ENCODE data around the gene HOXA7. TPM values are rescaled to one million over a fixed set of nuclear protein-coding genes. Genes with fewer than 3 reads are reported as not detected.

HOXA7 gene
- total RNA-seq, 1 experiment from 2014 or later, result 2.6 TPM

- Histone ChIP-seq H3K4me1 (ENCODE audit: insufficient read depth, low read length) (peaks cover 50% of the 10 kb centered on the region), H3K4me3 (ENCODE audit: low read length) (peak overlapping the region; percentile 75), H3K27me3 (ENCODE audit: low read length) (no peaks in the 10 kb centered on the region), H3K4me2 (ENCODE audit: low read length) (peak overlapping the region; percentile 94), H3K9ac (ENCODE audit: low read length) (peak overlapping the region; percentile 91), H3K9me3 (ENCODE audit: low read length) (no peaks in the 10 kb centered on the region), H3F3A (ENCODE audit: low read length, unreplicated experiment) (no peaks in the 10 kb centered on the region), H3K79me2 (ENCODE audit: low read length) (peaks cover 83% of the 10 kb centered on the region), H3K36me3 (ENCODE audit: low read depth, low read length) (no peaks in the 10 kb centered on the region), H2AFZ (ENCODE audit: low read length) (peak overlapping the region; percentile 73), H4K20me1 (ENCODE audit: low read length) (no peaks in the 10 kb centered on the region), H3K9me2 (replicated peaks; ENCODE audit: low read length) (no peaks in the 10 kb centered on the region), H3K27ac (ENCODE audit: low read length) (peak overlapping the region; percentile 92)
- ATAC-seq (peak; percentile 4), DNase-seq (peak; percentile 54)
- intact Hi-C loops (cut with micrococcal nuclease), result loop anchor here (1.0 to 5.0 kb wide), 2 partner anchors 38 to 142 kb away; partner anchors contain the start of gene HOXA9
- no peak for TF ChIP-seq CTCF (conservative IDR thresholded peaks at IDR 0.05; ENCODE audit: low read depth, low read length)
- no peak for TF ChIP-seq EZH2 (IDR thresholded peaks at IDR 0.05; ENCODE audit: low read length, unreplicated experiment)
- TF ChIP-seq EZH2phosphoT487 (IDR thresholded peaks at IDR 0.05; ENCODE audit: borderline replicate concordance, low read length), result no peak
- POLR2A ChIA-PET (ENCODE audit: unreplicated experiment), result interaction anchor here (0.6 to 0.9 kb wide), 5 partner anchors 10 to 341 kb away, joined by 3 to 7 read pairs (median 3); partner anchors contain the start of gene HOXA11
- CTCF ChIA-PET, result interaction anchor here (0.6 to 1.1 kb wide), 3 partner anchors 9 to 455 kb away, joined by 3 read pairs; no protein-coding TSS in a partner anchor
- BruUV-seq (replicated peaks), result TSS peak; percentile 21
These were observed 48.4 kb upstream of the HOXA7 start for GRCh38 chr7:27204851-27205322.

DNA sequence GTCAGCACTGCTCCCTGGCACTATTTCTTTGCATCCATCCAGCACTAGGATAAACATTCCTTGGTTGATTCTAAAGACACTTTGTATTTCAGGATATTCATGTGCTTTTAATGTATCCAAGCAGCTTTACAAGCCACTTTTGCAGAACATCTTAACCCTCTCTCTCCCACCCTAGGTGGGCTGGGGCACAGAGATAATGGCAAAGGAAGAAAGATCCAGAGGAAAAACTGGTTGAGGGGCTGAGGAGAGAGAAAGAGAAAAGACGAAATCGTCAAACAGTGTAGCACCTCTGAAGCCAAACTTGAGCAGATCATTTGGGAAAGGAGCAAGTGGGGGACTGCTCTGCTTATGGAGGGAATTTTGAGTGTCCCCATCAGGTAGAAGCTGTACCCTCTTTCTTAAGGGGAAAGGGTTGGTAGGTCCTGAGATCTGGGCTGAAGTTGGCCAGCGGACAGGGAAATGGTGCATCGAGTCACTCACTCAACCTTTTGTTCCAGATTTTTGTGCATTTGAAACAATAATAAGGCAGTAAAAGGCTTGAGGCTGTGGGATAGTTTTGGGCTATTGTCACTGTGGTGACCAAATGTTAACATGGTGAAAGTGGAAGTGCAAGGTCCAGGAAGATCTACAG, 47.6 kb upstream of the HOXA7 start:
- intact Hi-C loops (cut with micrococcal nuclease), result loop anchor here (5.0 kb wide), 1 partner anchor 37 kb away; the partner anchor contains the start of gene HOXA9
- Histone ChIP-seq H3K9me3 (ENCODE audit: low read length) (no peaks in the 10 kb centered on the region), H3K79me2 (ENCODE audit: low read length) (peaks cover 88% of the 10 kb centered on the region), H3K9ac (ENCODE audit: low read length) (peak overlapping the region; percentile 91), H3K27me3 (ENCODE audit: low read length) (no peaks in the 10 kb centered on the region), H3K9me2 (replicated peaks; ENCODE audit: low read length) (no peaks in the 10 kb centered on the region), H3F3A (ENCODE audit: low read length, unreplicated experiment) (no peaks in the 10 kb centered on the region), H3K4me3 (ENCODE audit: low read length) (peak overlapping the region; percentile 75), H3K4me1 (ENCODE audit: insufficient read depth, low read length) (peaks cover 50% of the 10 kb centered on the region), H2AFZ (ENCODE audit: low read length) (peak overlapping the region; percentile 73; the same call in 1 of the 2 replicates), H3K27ac (ENCODE audit: low read length) (peak overlapping the region; percentile 92), H3K36me3 (ENCODE audit: low read depth, low read length) (no peaks in the 10 kb centered on the region), H4K20me1 (ENCODE audit: low read length) (no peaks in the 10 kb centered on the region), H3K4me2 (ENCODE audit: low read length) (peak overlapping the region; percentile 94)
- peak; percentile 46 for DNase-seq
- TF ChIP-seq CTCF (conservative IDR thresholded peaks at IDR 0.05; ENCODE audit: low read depth, low read length) (no peak), EZH2 (IDR thresholded peaks at IDR 0.05; ENCODE audit: low read length, unreplicated experiment) (no peak), EZH2phosphoT487 (IDR thresholded peaks at IDR 0.05; ENCODE audit: borderline replicate concordance, low read length) (no peak)
- BruUV-seq (replicated peaks), result no TSS peak
- ChIA-PET CTCF (interaction anchor here (0.5 to 1.1 kb wide), 2 partner anchors 8 to 19 kb away, joined by 3 read pairs; partner anchors contain the start of gene HOXA11), POLR2A (ENCODE audit: unreplicated experiment) (interaction anchor here (0.6 to 0.9 kb wide), 3 partner anchors 9 to 21 kb away, joined by 3 to 4 read pairs (median 3); no protein-coding TSS in a partner anchor)
- no peak for ATAC-seq

Measured in PC-3 (cell line).